RWPE1 (cell line): Measurements from ENCODE around the gene POMZP3.
"Not testable (repeated sequence)": the region's sequence is repeated elsewhere in the genome, so short reads cannot be mapped to it uniquely, and the experiment has no call there.

ENCODE experiments used
- CTCF ChIA-PET: fragments of 350-600 bp; sonication (Branson Sonifier 250); formaldehyde crosslinking; extraction: SDS; loops from one replicate; lab custom pipeline; 2021; lab: Yijun Ruan, JAX
- POLR2A ChIA-PET: fragments of 400-600 bp; formaldehyde crosslinking; extraction: SDS; loops from one replicate; lab custom pipeline; 2020; ENCODE audit warnings: antibody characterized with exemption; ENCODE audit not compliant: low non-redundant PET; lab: Yijun Ruan, JAX
- DNase-seq: peaks from one replicate; pipeline ENCODE4 v3.0.0; 2012; ENCODE audit warnings: low spot score
- H3K27ac ChIP-seq: fragments of 450-650 bp; 2 replicates; pipeline ENCODE4 v1.5.1; 2017

POMZP3 gene

GRCh38 chr7:76567311-76567710 is 59.8 kb downstream of the POMZP3 start:
- POLR2A ChIA-PET, CTCF ChIA-PET, DNase-seq, H3K27ac ChIP-seq: not testable (repeated sequence)

- CTCF ChIA-PET, DNase-seq, POLR2A ChIA-PET, H3K27ac ChIP-seq: not testable (repeated sequence)
Observed at GRCh38 chr7:76565001-76565400, 62.1 kb downstream of the POMZP3 start.

GRCh38 chr7:76561342-76561741 is 65.7 kb downstream of the POMZP3 start:
- POLR2A ChIA-PET, CTCF ChIA-PET, H3K27ac ChIP-seq, DNase-seq: not testable (repeated sequence)

GRCh38 chr7:76560157-76560556 is 66.9 kb downstream of the POMZP3 start:
- DNase-seq, CTCF ChIA-PET, POLR2A ChIA-PET, H3K27ac ChIP-seq: not testable (repeated sequence)
